Caco-2 (cell line): ENCODE results near the gene ZNF324. TPM values are rescaled to one million over a fixed set of nuclear protein-coding genes. Genes with fewer than 3 reads are reported as not detected.

Experiments used
- BruUV-seq: library from RNA; stranded (reverse); fragments of 400-500 nt; replicated peaks from 2 replicates; lab custom pipeline; 2021; lab: Mats Ljungman, UMichigan
- CTCF ChIA-PET: fragments of 300-600 bp; sonication (Branson Sonifier 250); formaldehyde crosslinking; loops from one replicate; lab custom pipeline; 2022; ENCODE audit warnings: antibody characterized with exemption; lab: Charles Lee
- POLR2A ChIA-PET: fragments of 300-600 bp; sonication (Branson Sonifier 250); formaldehyde crosslinking; loops from one replicate; lab custom pipeline; 2022; ENCODE audit warnings: antibody characterized with exemption; lab: Charles Lee
- DNase-seq, 2 experiments: peaks; one replicate each; pipeline versions ENCODE4 v3.0.0 to v3.0.0-alpha.2; 2020 to 2022
- H3K27me3 ChIP-seq: replicated peaks from 2 replicates; pipeline ENCODE4 v1.6.0; 2011; ENCODE audit warnings: low read length; ENCODE audit not compliant: control insufficient read depth, insufficient read depth
- H3K36me3 ChIP-seq: 2 replicates; pipeline ENCODE4 v1.5.1; 2011; ENCODE audit warnings: low read length; ENCODE audit not compliant: control insufficient read depth, insufficient read depth
- H3K4me1 ChIP-seq: fragments of 250-450 bp; sonication (Bioruptor Pico); 2 replicates; pipeline ENCODE4 v1.5.1; 2020; ENCODE audit warnings: mild to moderate bottlenecking
- H3K4me3 ChIP-seq: 2 replicates; pipeline ENCODE4 v1.5.1; 2011; ENCODE audit warnings: low read depth, mild to moderate bottlenecking, control low read depth, low read length
- H3K9me3 ChIP-seq: fragments of 250-450 bp; sonication (Bioruptor Pico); 2 replicates; pipeline ENCODE4 v1.5.1; 2020; ENCODE audit warnings: mild to moderate bottlenecking, moderate library complexity
- H3K27ac Mint-ChIP-seq: one replicate; pipeline ENCODE4 v1.8.0; 2022; ENCODE audit warnings: mixed read lengths; ENCODE audit not compliant: unreplicated experiment
- H3K27me3 Mint-ChIP-seq: one replicate; pipeline ENCODE4 v1.8.0; 2022; ENCODE audit warnings: mixed read lengths; ENCODE audit not compliant: insufficient read depth, unreplicated experiment
- H3K36me3 Mint-ChIP-seq: one replicate; pipeline ENCODE4 v1.8.0; 2022; ENCODE audit warnings: mild to moderate bottlenecking, mixed read lengths; ENCODE audit not compliant: insufficient read depth, unreplicated experiment
- H3K4me1 Mint-ChIP-seq: one replicate; pipeline ENCODE4 v1.8.0; 2022; ENCODE audit warnings: low read depth, mixed read lengths; ENCODE audit not compliant: unreplicated experiment
- H3K4me3 Mint-ChIP-seq: one replicate; pipeline ENCODE4 v1.8.0; 2022; ENCODE audit warnings: mild to moderate bottlenecking, moderate library complexity, mixed read lengths; ENCODE audit not compliant: unreplicated experiment
- H3K9me3 Mint-ChIP-seq: one replicate; pipeline ENCODE4 v1.8.0; 2022; ENCODE audit warnings: mixed read lengths; ENCODE audit not compliant: unreplicated experiment
- CTCF ChIP-seq, 2 experiments: fragments of 200-600 bp in 1 of 2; IDR thresholded peaks; 1 replicate in 1 of 2; 2 replicates in 1 of 2; pipeline versions ENCODE4 v1.5.1 to v1.8.0; 2011 to 2022; ENCODE audit warnings: antibody characterized with exemption in 1 of 2, control low read depth in 1 of 2, inconsistent platforms in 1 of 2, low read depth in 1 of 2, low read length in 1 of 2, mild to moderate bottlenecking in 1 of 2, moderate library complexity in 1 of 2; ENCODE audit not compliant: insufficient read depth in 1 of 2, severe bottlenecking in 1 of 2, unreplicated experiment in 1 of 2
- intact Hi-C: fragments of 100-400 bp; cut with micrococcal nuclease; formaldehyde crosslinking; loops from one replicate; pipeline ENCODE4 v1.10.0; 2022; ENCODE audit not compliant: unreplicated experiment
- total RNA-seq: library from RNA; stranded (reverse); gene quantifications from 2 replicates; pipeline ENCODE4 v1.2.3, GENCODE V29; 2022

The ZNF324 gene
- total RNA-seq, 1 experiment from 2014 or later = 10.6 TPM

DNA sequence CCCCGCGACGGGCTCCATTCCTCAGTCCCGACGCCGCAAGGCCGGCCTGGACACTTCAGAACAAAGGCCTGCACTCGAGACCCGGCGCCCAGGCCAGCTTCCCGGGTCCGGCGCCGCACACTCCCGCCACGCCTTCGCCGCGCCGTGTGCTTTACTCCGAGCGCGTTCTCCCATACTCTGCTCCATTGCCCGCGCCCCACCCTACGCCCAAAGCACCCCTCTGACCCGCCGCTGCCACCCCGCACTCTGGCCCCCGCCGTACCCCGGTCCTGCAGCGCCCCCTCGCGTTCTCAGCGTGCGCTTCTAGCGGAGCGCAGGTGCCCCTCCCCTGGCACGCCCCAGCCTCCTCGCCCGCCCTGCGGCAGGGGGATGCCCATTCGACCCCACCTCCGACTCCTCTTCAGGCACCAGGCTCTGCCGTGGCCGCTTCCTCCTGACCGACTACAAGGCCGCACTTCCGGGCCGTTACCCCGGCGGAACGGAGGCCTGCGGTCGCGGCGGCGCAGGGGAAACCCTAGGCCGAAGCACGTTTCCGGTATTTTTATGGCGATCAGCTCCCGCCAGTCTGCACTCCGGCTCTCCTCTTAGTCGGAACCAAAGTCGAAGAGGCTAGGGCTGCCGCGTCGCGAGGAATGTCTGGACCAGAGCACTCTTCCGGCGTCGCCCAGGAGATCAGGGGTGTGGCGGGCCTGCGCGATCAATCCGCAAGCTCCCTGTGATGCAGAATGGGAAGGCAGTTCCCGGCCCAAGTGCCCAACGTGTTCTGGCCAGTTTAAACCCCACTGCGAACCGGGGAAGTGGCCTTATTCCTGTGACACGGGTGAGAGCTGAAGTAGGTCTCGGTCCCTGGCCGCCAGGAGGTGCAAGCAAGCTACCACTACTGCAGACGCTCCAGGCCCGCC lies 52.7 kb downstream of the ZNF324 start, which contains the start of gene ZBTB45:
TSS of gene ZBTB45 (minus strand) at position 456 of the 902 bp plus-strand sequence. CDS start 2,137 bp downstream, outside the sequence.
- Mint-ChIP-seq H3K27ac (peak within 1 kb of the TSS; percentile 85), H3K4me1 (peaks cover 20% of the 10 kb centered on the region), H3K9me3 (no peaks in the 10 kb centered on the region), H3K36me3 (peaks cover 34% of the 10 kb centered on the region), H3K4me3 (peak within 1 kb of the TSS; percentile 85), H3K27me3 (no peaks in the 10 kb centered on the region)
- H3K4me1 ChIP-seq = peaks cover 13% of the 10 kb centered on the region
- CTCF ChIA-PET = interaction anchor here (0.9 to 2.2 kb wide), 11 partner anchors 15 to 157 kb away, joined by 3 to 22 read pairs (median 4); partner anchors contain the start of genes CHMP2A, TRIM28, ZNF324B and ZNF497
- peak; percentile 64 to 93 for TF ChIP-seq CTCF (IDR thresholded peaks at IDR 0.05; ENCODE audit: insufficient read depth in 1 of 2, low read depth in 1 of 2, low read length in 1 of 2, severe bottlenecking in 1 of 2, unreplicated experiment in 1 of 2)
- DNase-seq = peak; percentile 94 to 95
- POLR2A ChIA-PET = interaction anchor here (0.6 to 2.2 kb wide), 8 partner anchors 18 to 280 kb away, joined by 3 to 37 read pairs (median 4); partner anchors contain the start of genes TRIM28, UBE2M and ZNF584
- peak within 1 kb of the TSS; percentile 55 for H3K4me3 ChIP-seq
- TSS peak; percentile 40 for BruUV-seq
- H3K9me3 ChIP-seq = no peaks in the 10 kb centered on the region
- intact Hi-C loops = loop anchor here (1.0 to 2.0 kb wide), 8 partner anchors 19 to 191 kb away; partner anchors contain the start of genes RPS5, TRIM28, UBE2M and ZNF324
- H3K36me3 ChIP-seq = peaks cover 3% of the 10 kb centered on the region; the same call in 1 of the 2 replicates
- no peaks in the 10 kb centered on the region for H3K27me3 ChIP-seq

- POLR2A ChIA-PET = interaction anchor here (1.0 to 2.2 kb wide), 6 partner anchors 18 to 156 kb away, joined by 3 to 37 read pairs (median 4); partner anchors contain the start of genes TRIM28, UBE2M and ZNF584
- TSS peak; percentile 97 for BruUV-seq
- peaks cover 28% of the 10 kb centered on the region for H3K36me3 Mint-ChIP-seq
- H3K36me3 ChIP-seq = peaks cover 3% of the 10 kb centered on the region; the same call in 1 of the 2 replicates
- H3K9me3 Mint-ChIP-seq = no peaks in the 10 kb centered on the region
- H3K4me3 ChIP-seq = peak overlapping the region; percentile 55
- intact Hi-C loops = no loop called here
- H3K27me3 ChIP-seq = no peaks in the 10 kb centered on the region
- no peak for TF ChIP-seq CTCF (IDR thresholded peaks at IDR 0.05; ENCODE audit: insufficient read depth in 1 of 2, low read depth in 1 of 2, low read length in 1 of 2, severe bottlenecking in 1 of 2, unreplicated experiment in 1 of 2)
- CTCF ChIA-PET = interaction anchor here (0.9 to 2.2 kb wide), 6 partner anchors 20 to 158 kb away, joined by 3 to 22 read pairs (median 7); partner anchors contain the start of genes CHMP2A, TRIM28 and ZNF497
- peak overlapping the region; percentile 85 for H3K27ac Mint-ChIP-seq
- H3K27me3 Mint-ChIP-seq = no peaks in the 10 kb centered on the region
- peaks cover 13% of the 10 kb centered on the region for H3K4me1 ChIP-seq
- peak overlapping the region; percentile 85 for H3K4me3 Mint-ChIP-seq
- peaks cover 20% of the 10 kb centered on the region for H3K4me1 Mint-ChIP-seq
- no peak for DNase-seq
- H3K9me3 ChIP-seq = no peaks in the 10 kb centered on the region
These were observed 53.3 kb downstream of the ZNF324 start for GRCh38 chr19:58520257-58520599.

GRCh38 chr19:58521651-58522050 lies 54.8 kb downstream of the ZNF324 start:
- H3K4me3 Mint-ChIP-seq = peak overlapping the region; percentile 31
- H3K9me3 Mint-ChIP-seq = no peaks in the 10 kb centered on the region
- BruUV-seq = no TSS peak
- Histone ChIP-seq H3K4me1 (peaks cover 13% of the 10 kb centered on the region), H3K9me3 (no peaks in the 10 kb centered on the region), H3K36me3 (peaks cover 3% of the 10 kb centered on the region; the same call in 1 of the 2 replicates), H3K4me3 (no peak overlapping the region), H3K27me3 (no peaks in the 10 kb centered on the region)
- intact Hi-C loops = no loop called here
- no peak for DNase-seq
- H3K36me3 Mint-ChIP-seq = peaks cover 22% of the 10 kb centered on the region
- H3K27me3 Mint-ChIP-seq = no peaks in the 10 kb centered on the region
- ChIA-PET POLR2A (interaction anchor here (0.6 to 0.8 kb wide), 4 partner anchors 10 to 38 kb away, joined by 3 to 10 read pairs (median 4); partner anchors contain the start of gene TRIM28), CTCF (interaction anchor here (0.7 to 1.1 kb wide), 2 partner anchors 22 kb away, joined by 4 to 5 read pairs; partner anchors contain the start of gene TRIM28)
- no peak for TF ChIP-seq CTCF (IDR thresholded peaks at IDR 0.05; ENCODE audit: insufficient read depth in 1 of 2, low read depth in 1 of 2, low read length in 1 of 2, severe bottlenecking in 1 of 2, unreplicated experiment in 1 of 2)
- H3K27ac Mint-ChIP-seq = no peak overlapping the region
- peaks cover 20% of the 10 kb centered on the region for H3K4me1 Mint-ChIP-seq
